GM23248 (cell line): ENCODE data around the gene GNAQ.

ENCODE experiments used
- EZH2 ChIP-seq: fragments of 200-600 bp; sonication (generic); IDR thresholded peaks from 2 replicates; pipeline ENCODE4 v1.6.1; 2018; ENCODE audit warnings: antibody characterized with exemption, mild to moderate bottlenecking; ENCODE audit not compliant: insufficient read depth, poor library complexity, severe bottlenecking
- EZH2phosphoT487 ChIP-seq: fragments of 200-600 bp; sonication (generic); IDR thresholded peaks from 2 replicates; pipeline ENCODE4 v1.6.1; 2018; ENCODE audit warnings: antibody characterized with exemption, moderate library complexity, mild to moderate bottlenecking, low read depth; ENCODE audit not compliant: insufficient read depth

DNA sequence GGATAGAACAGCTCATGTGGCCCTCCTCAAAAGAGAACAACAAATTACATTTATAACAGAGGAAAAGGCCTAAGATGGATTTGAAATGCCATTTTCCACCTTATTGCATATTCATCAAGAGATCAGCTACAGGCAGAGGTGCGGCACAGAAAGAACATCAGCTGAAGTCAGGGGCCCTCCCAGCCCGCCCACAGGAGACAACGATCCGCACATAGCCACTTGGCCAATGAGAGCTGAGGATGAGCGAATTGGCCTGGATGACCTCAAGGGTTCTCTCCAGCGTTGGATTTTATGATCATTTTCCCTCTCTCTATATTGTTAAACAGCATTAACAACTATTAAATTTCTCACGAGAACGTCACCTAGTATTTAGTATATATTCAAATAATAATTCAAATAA lies 97.6 kb downstream of the GNAQ start:
- no peak for TF ChIP-seq EZH2phosphoT487
- no peak for TF ChIP-seq EZH2
